ENCODE data around the gene PRSS57.

The PRSS57 gene

DNA sequence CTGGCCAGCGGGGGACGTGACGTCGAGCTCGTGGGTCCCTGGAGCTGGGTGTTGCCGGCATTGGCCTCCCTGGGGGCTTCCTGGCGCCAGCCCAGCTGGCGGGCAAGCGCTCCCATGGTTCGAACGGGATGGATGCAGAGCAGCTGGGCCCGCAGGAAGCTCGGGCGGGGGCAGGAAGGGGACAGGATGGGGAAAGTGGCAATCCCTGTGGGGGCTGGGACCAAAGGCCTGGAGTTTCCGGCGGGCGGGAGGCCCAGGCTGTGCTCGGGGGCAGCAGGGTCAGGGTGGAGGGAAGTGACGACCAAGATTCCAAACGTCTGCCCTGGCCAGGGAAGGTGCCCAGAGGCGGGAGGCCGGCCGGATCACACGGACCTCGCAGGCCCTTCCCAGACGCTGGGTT lies 32.8 kb upstream of the PRSS57 start:
- TF ChIP-seq, protein P1, sequence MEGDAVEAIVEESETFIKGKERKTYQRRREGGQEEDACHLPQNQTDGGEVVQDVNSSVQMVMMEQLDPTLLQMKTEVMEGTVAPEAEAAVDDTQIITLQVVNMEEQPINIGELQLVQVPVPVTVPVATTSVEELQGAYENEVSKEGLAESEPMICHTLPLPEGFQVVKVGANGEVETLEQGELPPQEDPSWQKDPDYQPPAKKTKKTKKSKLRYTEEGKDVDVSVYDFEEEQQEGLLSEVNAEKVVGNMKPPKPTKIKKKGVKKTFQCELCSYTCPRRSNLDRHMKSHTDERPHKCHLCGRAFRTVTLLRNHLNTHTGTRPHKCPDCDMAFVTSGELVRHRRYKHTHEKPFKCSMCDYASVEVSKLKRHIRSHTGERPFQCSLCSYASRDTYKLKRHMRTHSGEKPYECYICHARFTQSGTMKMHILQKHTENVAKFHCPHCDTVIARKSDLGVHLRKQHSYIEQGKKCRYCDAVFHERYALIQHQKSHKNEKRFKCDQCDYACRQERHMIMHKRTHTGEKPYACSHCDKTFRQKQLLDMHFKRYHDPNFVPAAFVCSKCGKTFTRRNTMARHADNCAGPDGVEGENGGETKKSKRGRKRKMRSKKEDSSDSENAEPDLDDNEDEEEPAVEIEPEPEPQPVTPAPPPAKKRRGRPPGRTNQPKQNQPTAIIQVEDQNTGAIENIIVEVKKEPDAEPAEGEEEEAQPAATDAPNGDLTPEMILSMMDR (IDR thresholded peaks at IDR 0.05) = no peak
- no peak overlapping the region for H3K4me2 ChIP-seq (ENCODE audit: low read length)
- H3K4me3 ChIP-seq (ENCODE audit: low read depth, low read length) = no peak overlapping the region
- no peaks in the 10 kb centered on the region for H3K9me3 ChIP-seq (ENCODE audit: control insufficient read depth, low read length)
- no peak overlapping the region for H3K9ac ChIP-seq
- H3K36me3 ChIP-seq (ENCODE audit: control insufficient read depth, insufficient read depth, low read length) = no peaks in the 10 kb centered on the region
- no peak overlapping the region for H3K27ac ChIP-seq
- H3K4me1 ChIP-seq = no peaks in the 10 kb centered on the region
- H3K27me3 ChIP-seq (ENCODE audit: control insufficient read depth, insufficient read depth, low read length) = no peaks in the 10 kb centered on the region
- no peaks in the 10 kb centered on the region for H3K79me2 ChIP-seq
- H2AFZ ChIP-seq = no peak overlapping the region

DNA sequence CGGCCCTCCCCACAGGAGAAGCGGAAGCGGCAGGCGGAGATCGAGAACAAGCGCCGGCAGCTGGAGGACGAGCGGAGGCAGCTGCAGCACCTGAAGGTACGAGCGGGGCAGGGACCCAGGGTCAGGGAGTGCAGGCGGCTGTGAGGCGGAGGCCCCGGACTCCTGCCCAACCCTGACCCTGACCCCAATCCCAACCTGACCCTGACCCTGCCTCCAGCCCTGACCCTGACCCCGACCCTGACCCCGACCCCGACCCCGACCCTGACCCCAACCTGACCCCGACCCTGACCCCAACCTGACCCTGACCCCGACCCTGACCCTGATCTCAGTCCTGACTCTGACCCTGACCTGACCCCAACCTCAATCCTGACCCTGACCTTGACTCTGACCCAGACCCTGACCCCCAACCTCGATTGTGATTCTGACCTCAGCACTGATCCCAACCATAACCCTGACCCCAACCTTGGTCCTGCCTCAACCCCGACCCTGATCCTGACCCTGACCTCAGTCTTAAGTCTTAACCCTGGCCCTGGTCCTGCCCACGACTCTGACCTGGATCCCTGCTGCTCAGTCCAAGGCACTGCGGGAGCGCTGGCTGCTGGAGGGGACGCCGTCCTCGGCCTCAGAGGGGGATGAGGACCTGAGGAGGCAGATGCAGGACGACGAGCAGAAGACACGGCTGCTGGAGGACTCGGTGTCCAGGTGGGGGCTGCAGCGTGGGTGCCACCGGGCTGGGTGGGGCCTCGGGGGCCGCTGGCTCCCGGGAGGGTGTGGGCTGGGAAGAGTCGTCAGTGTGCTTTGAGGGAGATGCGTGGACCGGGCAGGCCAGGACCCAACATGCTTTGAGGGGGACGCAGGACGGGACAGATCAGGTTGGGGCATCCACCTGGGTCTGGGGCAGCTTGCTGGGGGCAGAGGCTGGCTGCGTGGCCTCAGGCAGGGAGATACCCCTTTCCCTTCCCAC lies 32.0 kb upstream of the PRSS57 start:
- Histone ChIP-seq H3K27ac (no peak overlapping the region), H2AFZ (no peak overlapping the region), H3K79me2 (no peaks in the 10 kb centered on the region), H3K27me3 (ENCODE audit: control insufficient read depth, insufficient read depth, low read length) (no peaks in the 10 kb centered on the region), H3K4me2 (ENCODE audit: low read length) (no peak overlapping the region), H3K9me3 (ENCODE audit: control insufficient read depth, low read length) (no peaks in the 10 kb centered on the region), H3K36me3 (ENCODE audit: control insufficient read depth, insufficient read depth, low read length) (no peaks in the 10 kb centered on the region), H3K9ac (no peak overlapping the region), H3K4me3 (ENCODE audit: low read depth, low read length) (no peak overlapping the region), H3K4me1 (no peaks in the 10 kb centered on the region)
- TF ChIP-seq, protein P1 (IDR thresholded peaks at IDR 0.05) = no peak

GRCh38 chr19:725461-726089 lies 30.3 kb upstream of the PRSS57 start:
- H3K79me2 ChIP-seq = no peaks in the 10 kb centered on the region
- TF ChIP-seq, protein P1 (IDR thresholded peaks at IDR 0.05) = no peak
- H2AFZ ChIP-seq = no peak overlapping the region
- H3K36me3 ChIP-seq (ENCODE audit: control insufficient read depth, insufficient read depth, low read length) = no peaks in the 10 kb centered on the region
- H3K4me3 ChIP-seq (ENCODE audit: low read depth, low read length) = no peak overlapping the region
- no peak overlapping the region for H3K9ac ChIP-seq
- H3K27ac ChIP-seq = no peak overlapping the region
- H3K4me2 ChIP-seq (ENCODE audit: low read length) = no peak overlapping the region
- H3K27me3 ChIP-seq (ENCODE audit: control insufficient read depth, insufficient read depth, low read length) = no peaks in the 10 kb centered on the region
- no peaks in the 10 kb centered on the region for H3K9me3 ChIP-seq (ENCODE audit: control insufficient read depth, low read length)
- no peaks in the 10 kb centered on the region for H3K4me1 ChIP-seq

DNA sequence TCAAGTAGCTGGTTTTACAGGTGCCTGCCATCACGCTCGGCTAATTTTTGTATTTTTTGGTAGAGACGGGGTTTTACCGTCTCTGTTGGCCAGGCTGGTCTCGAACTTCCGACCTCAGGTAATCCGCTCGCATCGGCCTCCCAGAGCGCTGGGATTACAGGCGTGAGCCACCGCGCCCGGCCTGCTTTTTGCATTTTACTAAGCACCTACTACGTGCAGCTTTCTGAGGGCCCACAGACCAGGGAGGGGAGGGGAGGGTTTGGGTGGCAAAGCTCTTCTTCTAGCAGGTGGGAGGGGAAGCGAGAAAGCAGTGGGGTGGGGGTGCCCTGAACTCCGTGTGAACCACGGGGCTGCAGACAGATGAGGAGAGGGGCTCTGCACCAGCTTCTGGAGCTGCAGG lies 28.5 kb upstream of the PRSS57 start:
- Histone ChIP-seq H3K4me1 (no peaks in the 10 kb centered on the region), H3K27ac (no peak overlapping the region), H3K79me2 (no peaks in the 10 kb centered on the region), H3K27me3 (ENCODE audit: control insufficient read depth, insufficient read depth, low read length) (no peaks in the 10 kb centered on the region), H3K9me3 (ENCODE audit: control insufficient read depth, low read length) (no peaks in the 10 kb centered on the region), H3K4me3 (ENCODE audit: low read depth, low read length) (no peak overlapping the region), H3K36me3 (ENCODE audit: control insufficient read depth, insufficient read depth, low read length) (no peaks in the 10 kb centered on the region), H3K4me2 (ENCODE audit: low read length) (no peak overlapping the region), H2AFZ (no peak overlapping the region), H3K9ac (no peak overlapping the region)
- TF ChIP-seq, protein P1 (IDR thresholded peaks at IDR 0.05) = no peak
